ENCODE results near the gene MARS1. TPM values are rescaled to one million over a fixed set of nuclear protein-coding genes. Genes with fewer than 3 reads are reported as not detected.

Gene MARS1
- polyA plus RNA-seq, 3 donors from 2014 or later, result 100 to 158 (median 114) TPM

DNA sequence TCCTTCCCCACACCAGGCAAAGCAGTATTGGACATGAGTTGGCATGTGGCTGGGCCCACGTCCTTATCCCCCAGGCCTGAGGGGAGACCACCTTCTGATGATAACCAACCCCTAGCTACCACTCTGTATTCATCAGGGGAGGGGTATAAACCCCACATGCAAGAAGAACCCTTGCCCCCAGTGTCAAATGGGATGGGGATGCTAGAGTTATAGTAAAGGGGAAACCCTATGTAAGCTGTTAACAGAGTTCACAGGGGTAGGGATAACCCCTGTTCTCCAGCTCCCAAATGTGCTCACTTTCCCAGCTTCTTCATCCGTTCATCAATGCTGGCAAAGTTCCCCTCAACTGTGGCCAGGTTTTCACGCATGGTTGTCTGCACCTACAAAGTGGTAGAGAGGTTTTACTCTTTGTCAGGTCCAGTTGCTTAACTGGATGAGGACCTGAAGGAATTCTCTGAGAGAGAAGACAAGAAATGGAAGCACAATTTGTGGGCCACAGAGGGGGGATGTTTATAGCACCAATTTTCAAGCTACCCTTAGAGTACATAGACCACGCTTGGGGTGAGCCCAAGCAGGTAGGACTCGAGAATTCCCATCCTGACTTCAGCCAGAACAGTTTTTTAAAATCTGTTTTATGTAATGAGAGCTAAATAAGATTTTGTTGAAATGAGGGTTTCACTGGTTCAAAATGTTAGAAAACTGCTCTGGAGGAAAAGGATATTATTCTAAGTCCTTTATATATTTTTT lies 42.7 kb downstream of the MARS1 start:
- H3K36me3 Mint-ChIP-seq, result peaks cover 6 to 34% (median 17%) of the 10 kb centered on the region in 3 donors
- no peaks in the 10 kb centered on the region for H3K27me3 Mint-ChIP-seq (ENCODE audit: low read depth in 3 of 3)
- no peak overlapping the region for H3K4me3 Mint-ChIP-seq
- H3K27ac Mint-ChIP-seq, result peak overlapping the region in 1 of 6 donors; percentile 51
- DNase-seq, result no peak
- no peaks in the 10 kb centered on the region for H3K9me3 Mint-ChIP-seq
- H3K4me1 Mint-ChIP-seq, result peaks cover 0 to 1% of the 10 kb centered on the region in 2 donors

DNA sequence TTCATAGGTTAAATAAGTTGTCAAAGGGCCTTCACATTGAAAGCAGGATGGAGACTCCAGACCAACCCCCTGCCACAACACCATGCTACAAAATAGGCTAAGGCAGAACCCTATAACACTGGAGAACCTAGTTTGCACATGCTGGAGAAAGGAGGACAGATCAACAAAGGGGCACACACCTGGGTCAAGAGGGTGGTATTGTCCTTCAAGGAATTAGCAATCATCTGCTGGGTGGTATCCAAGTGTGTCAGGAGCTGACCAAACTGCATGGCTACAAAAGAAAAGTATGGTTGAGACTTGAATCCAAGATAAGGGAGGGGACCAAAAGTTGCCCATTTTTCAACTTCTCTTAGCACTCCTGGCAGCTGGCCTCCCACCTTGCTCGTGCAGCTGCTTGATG lies 44.0 kb downstream of the MARS1 start:
- Mint-ChIP-seq H3K36me3 (peaks cover 6 to 38% (median 18%) of the 10 kb centered on the region in 3 donors), H3K4me1 (no peaks in the 10 kb centered on the region), H3K27ac (peak overlapping the region in 2 of 6 donors; percentile 45 to 69), H3K9me3 (no peaks in the 10 kb centered on the region), H3K4me3 (no peak overlapping the region), H3K27me3 (ENCODE audit: low read depth in 3 of 3) (no peaks in the 10 kb centered on the region)
- no peak for DNase-seq

DNA sequence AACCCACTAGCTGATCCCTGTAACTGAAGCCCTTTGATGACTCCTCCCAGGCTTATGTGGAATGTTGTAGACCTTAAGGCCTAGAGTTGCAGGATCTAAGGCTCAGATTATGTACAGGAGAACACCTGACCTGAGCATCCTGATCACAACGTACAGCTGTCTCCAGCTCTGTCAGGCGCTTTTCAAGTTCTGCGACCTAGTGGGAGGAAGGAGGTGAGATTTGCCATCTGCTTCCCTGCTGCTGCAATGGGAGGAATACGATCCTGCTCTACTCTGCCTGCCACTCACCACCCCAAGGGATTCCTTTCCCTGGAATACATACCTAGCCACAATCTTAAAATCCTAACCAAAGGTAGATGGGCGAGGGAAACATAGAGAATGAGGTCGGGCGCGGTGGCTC lies 45.2 kb downstream of the MARS1 start:
- H3K9me3 Mint-ChIP-seq, result no peaks in the 10 kb centered on the region
- no peak for DNase-seq
- no peak overlapping the region for H3K4me3 Mint-ChIP-seq
- H3K27ac Mint-ChIP-seq, result no peak overlapping the region
- H3K27me3 Mint-ChIP-seq (ENCODE audit: low read depth in 3 of 3), result peaks cover 0 to 2% (median 0%) of the 10 kb centered on the region in 3 donors
- no peaks in the 10 kb centered on the region for H3K4me1 Mint-ChIP-seq
- peaks cover 6 to 39% (median 18%) of the 10 kb centered on the region in 3 donors for H3K36me3 Mint-ChIP-seq

DNA sequence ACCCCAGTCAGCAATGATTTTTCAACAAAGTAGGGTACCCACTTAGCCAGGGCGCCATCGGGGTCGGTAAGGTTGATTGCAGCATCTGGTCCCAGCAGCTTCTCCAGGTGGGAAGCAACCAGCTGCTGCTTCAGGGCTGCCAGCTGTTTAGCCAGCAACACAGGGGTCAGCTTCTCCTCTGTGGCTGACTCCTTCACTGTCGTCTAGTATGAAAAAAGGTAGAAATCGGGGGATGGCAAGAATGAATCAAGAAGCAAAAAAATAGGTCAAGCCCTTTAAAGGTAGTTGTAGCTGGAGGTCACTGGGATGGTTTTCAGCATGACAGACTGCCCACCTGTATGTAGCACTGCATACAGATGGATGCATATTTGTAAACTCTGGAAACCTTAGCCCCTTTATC lies 46.4 kb downstream of the MARS1 start:
- Mint-ChIP-seq H3K4me1 (no peaks in the 10 kb centered on the region), H3K9me3 (no peaks in the 10 kb centered on the region), H3K27ac (no peak overlapping the region), H3K27me3 (ENCODE audit: low read depth in 3 of 3) (peaks cover 0 to 2% (median 0%) of the 10 kb centered on the region in 3 donors), H3K36me3 (peaks cover 10 to 45% (median 24%) of the 10 kb centered on the region in 3 donors), H3K4me3 (no peak overlapping the region)
- DNase-seq, result no peak

DNA sequence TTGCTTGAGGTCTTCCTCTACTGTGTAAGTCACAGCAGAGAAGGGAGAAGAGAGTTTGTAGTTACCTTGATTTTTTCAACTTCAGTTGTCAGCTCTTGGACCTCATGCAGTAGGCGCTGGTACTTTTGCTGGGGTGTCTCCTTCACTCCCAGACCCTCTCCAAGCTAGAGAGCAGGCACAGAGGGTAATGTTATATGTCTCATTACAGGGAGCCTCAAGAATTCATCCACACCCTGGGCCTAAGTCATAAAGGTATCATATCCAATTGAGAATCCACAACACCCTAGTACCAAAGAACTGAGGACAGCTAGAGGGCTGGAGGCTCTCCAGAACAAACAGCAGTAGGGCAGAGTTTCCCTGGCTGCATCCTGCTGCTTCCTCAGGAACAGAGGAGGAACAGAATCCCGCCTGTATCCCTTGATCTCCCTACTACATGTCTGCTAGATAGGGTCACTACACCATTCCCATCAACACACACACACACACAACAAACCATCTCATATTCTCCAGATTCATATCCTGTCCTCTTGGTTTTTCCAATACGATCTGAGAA lies 47.2 kb downstream of the MARS1 start:
- DNase-seq, result no peak
- no peaks in the 10 kb centered on the region for H3K4me1 Mint-ChIP-seq
- no peak overlapping the region for H3K4me3 Mint-ChIP-seq
- no peaks in the 10 kb centered on the region for H3K9me3 Mint-ChIP-seq
- H3K36me3 Mint-ChIP-seq, result peaks cover 10 to 41% (median 24%) of the 10 kb centered on the region in 3 donors
- peak overlapping the region in 1 of 6 donors; percentile 24 for H3K27ac Mint-ChIP-seq
- peaks cover 0 to 2% (median 0%) of the 10 kb centered on the region in 3 donors for H3K27me3 Mint-ChIP-seq (ENCODE audit: low read depth in 3 of 3)

DNA sequence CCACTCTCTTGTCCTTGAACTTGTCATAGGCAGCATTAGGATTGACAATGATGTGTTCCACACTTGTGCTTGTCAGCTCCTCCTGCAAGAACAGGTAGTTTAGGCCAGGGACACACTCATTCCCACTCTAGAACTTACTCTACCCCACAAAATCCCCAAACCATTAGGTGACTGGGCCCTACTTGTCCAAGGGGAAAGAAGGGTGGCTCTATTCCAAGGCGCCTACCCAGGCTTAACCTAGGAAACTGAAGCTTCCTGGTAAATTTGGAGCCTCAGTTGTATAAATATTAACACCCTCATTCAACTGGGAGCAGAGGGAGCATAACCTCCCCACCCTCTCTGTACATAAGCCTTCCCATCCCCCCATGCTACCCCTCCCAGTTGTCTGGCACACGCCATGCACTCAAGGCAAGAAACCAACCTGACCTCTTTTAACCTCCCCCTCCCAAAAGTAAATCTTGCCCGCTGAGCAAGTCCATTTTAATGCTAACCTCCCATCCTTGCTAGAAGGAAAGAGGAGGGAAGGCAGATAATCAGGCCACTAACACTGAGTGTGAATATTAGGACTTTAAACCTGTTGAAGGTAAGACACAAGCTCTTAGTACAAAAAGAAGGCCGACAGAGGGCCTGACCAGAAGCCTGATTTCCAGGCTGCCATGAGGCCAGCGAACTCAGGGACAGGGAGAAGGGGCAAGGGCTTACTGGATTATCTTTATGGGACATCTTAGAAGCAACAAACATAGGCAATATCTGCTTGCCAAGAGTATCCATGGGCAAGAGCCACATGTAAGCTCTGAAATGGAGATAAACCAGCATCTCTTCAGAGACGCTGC lies 48.1 kb downstream of the MARS1 start:
- Mint-ChIP-seq H3K9me3 (no peaks in the 10 kb centered on the region), H3K36me3 (peaks cover 10 to 47% (median 24%) of the 10 kb centered on the region in 3 donors), H3K4me3 (no peak overlapping the region), H3K27ac (no peak overlapping the region), H3K27me3 (ENCODE audit: low read depth in 3 of 3) (peaks cover 0 to 2% (median 0%) of the 10 kb centered on the region in 3 donors), H3K4me1 (no peaks in the 10 kb centered on the region)
- DNase-seq, result no peak

DNA sequence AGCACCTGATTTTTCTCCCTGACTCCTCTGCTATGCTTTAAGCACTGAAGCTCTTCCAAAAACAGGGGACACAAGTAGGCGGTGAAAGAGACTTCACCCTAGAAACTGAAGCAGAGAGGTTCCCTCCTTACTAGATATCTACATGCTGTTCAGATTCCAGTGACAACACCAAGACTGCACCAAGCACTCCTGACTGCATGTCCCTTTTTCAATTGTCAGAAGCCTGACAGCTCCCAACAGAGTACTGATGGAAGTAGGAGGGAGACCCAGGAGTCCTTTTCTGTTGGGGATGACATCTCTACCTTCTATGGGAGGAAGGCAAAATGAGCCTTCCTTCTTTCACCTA lies 48.7 kb downstream of the MARS1 start:
- H3K36me3 Mint-ChIP-seq, result peaks cover 10 to 48% (median 23%) of the 10 kb centered on the region in 3 donors
- H3K27ac Mint-ChIP-seq, result no peak overlapping the region
- H3K4me3 Mint-ChIP-seq, result no peak overlapping the region
- H3K27me3 Mint-ChIP-seq (ENCODE audit: low read depth in 3 of 3), result peaks cover 0 to 2% (median 0%) of the 10 kb centered on the region in 3 donors
- DNase-seq, result no peak
- no peaks in the 10 kb centered on the region for H3K9me3 Mint-ChIP-seq
- no peaks in the 10 kb centered on the region for H3K4me1 Mint-ChIP-seq

DNA sequence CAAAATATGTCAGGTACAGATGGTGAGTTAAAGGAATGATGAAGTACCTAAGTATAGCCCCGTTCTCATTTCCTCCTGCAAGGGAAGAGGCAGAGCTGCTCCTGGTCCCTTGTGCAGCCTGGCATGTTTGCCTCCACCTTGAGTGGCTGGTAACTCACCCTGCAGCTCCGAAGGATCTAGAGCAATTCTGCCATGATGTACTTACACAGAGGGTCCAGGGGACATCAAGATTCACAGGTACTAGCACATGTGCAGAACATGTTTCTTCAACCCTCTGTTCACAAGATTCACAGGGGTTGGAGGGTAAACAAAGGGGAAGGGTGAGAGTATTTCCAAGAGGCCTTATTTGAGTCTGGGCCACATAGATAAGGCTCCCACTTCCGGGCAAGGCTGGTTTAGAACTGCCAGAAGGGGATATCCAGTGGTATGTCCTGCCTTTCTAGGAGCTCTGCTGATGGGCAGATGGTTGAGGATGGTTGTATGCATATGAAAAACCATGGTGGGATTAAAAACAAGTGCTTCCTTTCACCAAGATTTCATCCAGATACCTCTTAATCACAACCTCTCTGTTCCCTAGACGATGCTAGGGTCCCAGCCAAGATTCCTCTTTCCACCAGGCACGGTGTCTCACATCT lies 51.4 kb downstream of the MARS1 start:
- Mint-ChIP-seq H3K27me3 (ENCODE audit: low read depth in 3 of 3) (peaks cover 0 to 2% (median 0%) of the 10 kb centered on the region in 3 donors), H3K4me1 (peaks cover 7 to 10% of the 10 kb centered on the region in 2 donors), H3K36me3 (peaks cover 4 to 26% (median 11%) of the 10 kb centered on the region in 3 donors), H3K27ac (peak overlapping the region in 2 of 6 donors; percentile 23 to 27), H3K4me3 (no peak overlapping the region), H3K9me3 (no peaks in the 10 kb centered on the region)
- DNase-seq, result no peak

DNA sequence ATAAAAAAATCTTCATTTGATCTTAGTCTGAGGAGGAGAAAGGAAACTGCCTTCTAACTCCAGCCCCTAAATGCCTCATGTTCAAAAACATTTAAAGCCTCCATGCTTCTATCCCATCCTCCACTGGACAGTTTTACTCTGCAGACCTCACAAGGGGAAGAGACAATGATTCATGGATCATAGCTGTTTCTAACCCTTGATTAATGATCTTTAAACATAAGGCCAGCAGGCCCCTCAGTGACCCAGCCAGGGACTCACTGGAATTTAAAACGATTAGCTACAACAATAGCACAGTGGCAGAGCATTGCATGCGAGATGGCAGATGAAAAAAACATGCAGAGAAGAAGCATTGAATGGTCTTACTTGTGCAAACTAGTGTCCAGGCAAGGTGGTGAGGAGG lies 53.1 kb downstream of the MARS1 start:
- H3K27ac Mint-ChIP-seq, result peak overlapping the region in 1 of 6 donors; percentile 30
- no peaks in the 10 kb centered on the region for H3K9me3 Mint-ChIP-seq
- H3K4me1 Mint-ChIP-seq, result peaks cover 19 to 25% of the 10 kb centered on the region in 2 donors
- H3K4me3 Mint-ChIP-seq, result no peak overlapping the region
- DNase-seq, result no peak
- peaks cover 0 to 2% (median 0%) of the 10 kb centered on the region in 3 donors for H3K27me3 Mint-ChIP-seq (ENCODE audit: low read depth in 3 of 3)
- H3K36me3 Mint-ChIP-seq, result peaks cover 4 to 24% (median 6%) of the 10 kb centered on the region in 3 donors

DNA sequence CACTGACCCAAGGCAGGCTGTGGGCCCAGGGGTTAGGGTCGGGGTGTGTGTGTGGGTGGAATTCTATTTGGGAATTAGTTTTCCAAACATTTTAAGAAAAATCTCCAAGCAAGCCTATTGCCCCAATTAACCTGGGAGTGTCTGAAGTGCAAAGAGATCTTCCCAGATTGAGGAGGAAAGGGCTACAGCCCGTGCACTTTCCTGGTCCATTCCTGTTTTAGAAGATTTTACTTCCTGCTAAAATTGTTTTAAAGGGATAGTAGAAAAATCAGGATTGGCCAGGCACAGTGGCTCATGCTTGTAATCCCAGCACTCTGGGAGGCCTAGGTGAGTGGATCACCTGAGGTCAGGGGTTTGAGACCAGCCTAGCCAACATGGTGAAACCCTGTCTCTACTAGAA lies 53.8 kb downstream of the MARS1 start:
- no peak for DNase-seq
- Mint-ChIP-seq H3K27me3 (ENCODE audit: low read depth in 3 of 3) (peaks cover 0 to 2% (median 2%) of the 10 kb centered on the region in 3 donors), H3K9me3 (no peaks in the 10 kb centered on the region), H3K4me3 (no peak overlapping the region), H3K36me3 (peaks cover 4 to 21% (median 6%) of the 10 kb centered on the region in 3 donors), H3K4me1 (peaks cover 26 to 32% of the 10 kb centered on the region in 2 donors), H3K27ac (no peak overlapping the region)

DNA sequence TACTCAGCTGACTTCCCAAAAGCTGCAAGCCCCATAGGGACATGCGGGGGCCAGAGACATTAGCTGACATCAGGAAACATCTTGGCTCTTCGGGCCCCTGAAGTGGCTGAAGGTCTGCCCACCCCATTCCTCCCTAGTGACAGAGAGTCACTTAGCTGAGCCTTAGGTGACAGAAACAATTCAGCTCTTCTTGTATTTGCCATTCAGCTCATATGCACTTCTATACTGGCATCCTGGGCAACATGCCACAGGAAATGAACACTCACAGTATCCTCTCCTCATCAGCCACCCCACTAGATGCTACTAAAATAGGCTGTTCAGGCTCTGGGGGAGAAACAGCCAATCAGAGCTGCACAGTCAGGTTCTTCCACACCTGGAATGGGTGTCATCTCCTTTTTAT lies 55.7 kb downstream of the MARS1 start:
- peaks cover 4 to 16% (median 6%) of the 10 kb centered on the region in 3 donors for H3K36me3 Mint-ChIP-seq
- H3K4me1 Mint-ChIP-seq, result peaks cover 35 to 43% of the 10 kb centered on the region in 2 donors
- H3K9me3 Mint-ChIP-seq, result no peaks in the 10 kb centered on the region
- peak overlapping the region in 2 of 6 donors; percentile 40 to 44 for H3K27ac Mint-ChIP-seq
- no peak overlapping the region for H3K4me3 Mint-ChIP-seq
- H3K27me3 Mint-ChIP-seq (ENCODE audit: low read depth in 3 of 3), result peaks cover 0 to 2% (median 1%) of the 10 kb centered on the region in 3 donors
- no peak for DNase-seq

DNA sequence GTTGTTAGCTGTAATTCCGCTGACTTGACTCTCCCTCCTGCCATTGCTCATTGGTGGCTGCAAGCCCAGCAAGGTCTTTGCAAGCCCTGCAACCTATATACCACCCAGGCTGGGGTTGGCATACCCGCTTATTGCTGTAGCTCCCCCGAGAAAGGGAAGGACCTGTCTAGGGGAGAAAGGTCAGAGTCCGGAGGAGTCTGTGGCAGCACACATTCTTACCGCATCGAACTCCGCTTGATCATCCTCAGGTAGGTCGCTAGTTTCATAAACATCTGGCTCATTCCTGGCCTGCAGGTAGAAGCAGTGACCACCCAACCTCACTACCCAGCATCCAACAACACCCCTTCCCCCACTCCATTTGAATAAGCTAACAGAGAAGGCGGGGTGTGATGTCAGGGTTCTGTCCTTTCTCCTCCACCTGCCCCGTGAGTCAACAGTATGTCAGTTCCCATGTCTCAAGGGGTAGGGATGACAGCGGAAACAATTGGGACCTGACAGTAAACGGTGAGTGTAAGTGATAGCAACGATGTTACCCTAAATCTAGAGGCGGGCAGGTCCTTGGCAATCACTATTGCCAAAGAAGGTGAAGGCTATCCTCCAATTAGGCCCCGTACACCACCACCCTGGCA lies 58.1 kb downstream of the MARS1 start:
- H3K4me3 Mint-ChIP-seq, result peak overlapping the region; percentile 90 to 100 (median 98)
- peaks cover 45 to 48% of the 10 kb centered on the region in 2 donors for H3K4me1 Mint-ChIP-seq
- H3K27me3 Mint-ChIP-seq (ENCODE audit: low read depth in 3 of 3), result peaks cover 0 to 10% (median 2%) of the 10 kb centered on the region in 3 donors
- H3K36me3 Mint-ChIP-seq, result peaks cover 0 to 5% (median 0%) of the 10 kb centered on the region in 3 donors
- no peak for DNase-seq
- no peaks in the 10 kb centered on the region for H3K9me3 Mint-ChIP-seq
- H3K27ac Mint-ChIP-seq, result peak overlapping the region; percentile 85 to 100 (median 94)
